ENCODE results near the gene HTT. TPM values are rescaled to one million over a fixed set of nuclear protein-coding genes. Genes with fewer than 3 reads are reported as not detected.
A peak's percentile ranks its signal among the peaks of the same experiment; 100 is the strongest.

Gene HTT
- total RNA-seq, 1 donor from 2014 or later = 32.5 TPM

GRCh38 chr4:3073158-3074077, 1.1 kb upstream of the HTT start:
- peak; percentile 24 for TF ChIP-seq CTCF (conservative IDR thresholded peaks at IDR 0.05; ENCODE audit: low read depth, low read length)
- DNase-seq (ENCODE audit: low read depth) = no peak
- H3K4me3 ChIP-seq (ENCODE audit: low read depth, low read length) = peak overlapping the region; percentile 64

- no peak for TF ChIP-seq CTCF (conservative IDR thresholded peaks at IDR 0.05; ENCODE audit: low read depth, low read length)
- DNase-seq (ENCODE audit: low read depth) = no peak
- H3K4me3 ChIP-seq (ENCODE audit: low read depth, low read length) = peak overlapping the region; percentile 98
These were observed 568 bp downstream of the HTT start for GRCh38 chr4:3074846-3075651.

- H3K4me3 ChIP-seq (ENCODE audit: low read depth, low read length) = peak overlapping the region; percentile 98
- no peak for TF ChIP-seq CTCF (conservative IDR thresholded peaks at IDR 0.05; ENCODE audit: low read depth, low read length)
- DNase-seq (ENCODE audit: low read depth) = no peak
These were observed 1.1 kb downstream of the HTT start for GRCh38 chr4:3075652-3075981.

- TF ChIP-seq CTCF (conservative IDR thresholded peaks at IDR 0.05; ENCODE audit: low read depth, low read length) = no peak
- H3K4me3 ChIP-seq (ENCODE audit: low read depth, low read length) = no peak overlapping the region
- no peak for DNase-seq (ENCODE audit: low read depth)
These were observed 3.3 kb downstream of the HTT start for GRCh38 chr4:3077796-3078195.

- no peak for DNase-seq (ENCODE audit: low read depth)
- no peak for TF ChIP-seq CTCF (conservative IDR thresholded peaks at IDR 0.05; ENCODE audit: low read depth, low read length)
- no peak overlapping the region for H3K4me3 ChIP-seq (ENCODE audit: low read depth, low read length)
These were observed 5.2 kb downstream of the HTT start for GRCh38 chr4:3079694-3080123.

- DNase-seq (ENCODE audit: low read depth) = no peak
These were observed 8.5 kb downstream of the HTT start for GRCh38 chr4:3082925-3083515.

More at GRCh38 chr4:3082925-3083515, 8.5 kb downstream of the HTT start:
- TF ChIP-seq CTCF (conservative IDR thresholded peaks at IDR 0.05; ENCODE audit: low read depth, low read length) = no peak
- H3K4me3 ChIP-seq (ENCODE audit: low read depth, low read length) = no peak overlapping the region

Measured in epithelial cell of proximal tubule (primary cell).